Measurements from ENCODE around the gene ASTE1.
"Not testable (repeated sequence)": the region's sequence is repeated elsewhere in the genome, so short reads cannot be mapped to it uniquely, and the experiment has no call there.

The ASTE1 gene, protein sequence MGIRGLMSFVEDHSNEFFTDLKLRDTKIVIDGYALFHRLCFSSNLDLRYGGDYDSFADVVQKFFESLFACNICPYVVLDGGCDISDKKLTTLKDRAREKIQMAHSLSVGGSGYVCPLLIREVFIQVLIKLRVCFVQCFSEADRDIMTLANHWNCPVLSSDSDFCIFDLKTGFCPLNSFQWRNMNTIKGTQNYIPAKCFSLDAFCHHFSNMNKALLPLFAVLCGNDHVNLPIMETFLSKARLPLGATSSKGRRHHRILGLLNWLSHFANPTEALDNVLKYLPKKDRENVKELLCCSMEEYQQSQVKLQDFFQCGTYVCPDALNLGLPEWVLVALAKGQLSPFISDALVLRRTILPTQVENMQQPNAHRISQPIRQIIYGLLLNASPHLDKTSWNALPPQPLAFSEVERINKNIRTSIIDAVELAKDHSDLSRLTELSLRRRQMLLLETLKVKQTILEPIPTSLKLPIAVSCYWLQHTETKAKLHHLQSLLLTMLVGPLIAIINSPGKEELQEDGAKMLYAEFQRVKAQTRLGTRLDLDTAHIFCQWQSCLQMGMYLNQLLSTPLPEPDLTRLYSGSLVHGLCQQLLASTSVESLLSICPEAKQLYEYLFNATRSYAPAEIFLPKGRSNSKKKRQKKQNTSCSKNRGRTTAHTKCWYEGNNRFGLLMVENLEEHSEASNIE

DNA sequence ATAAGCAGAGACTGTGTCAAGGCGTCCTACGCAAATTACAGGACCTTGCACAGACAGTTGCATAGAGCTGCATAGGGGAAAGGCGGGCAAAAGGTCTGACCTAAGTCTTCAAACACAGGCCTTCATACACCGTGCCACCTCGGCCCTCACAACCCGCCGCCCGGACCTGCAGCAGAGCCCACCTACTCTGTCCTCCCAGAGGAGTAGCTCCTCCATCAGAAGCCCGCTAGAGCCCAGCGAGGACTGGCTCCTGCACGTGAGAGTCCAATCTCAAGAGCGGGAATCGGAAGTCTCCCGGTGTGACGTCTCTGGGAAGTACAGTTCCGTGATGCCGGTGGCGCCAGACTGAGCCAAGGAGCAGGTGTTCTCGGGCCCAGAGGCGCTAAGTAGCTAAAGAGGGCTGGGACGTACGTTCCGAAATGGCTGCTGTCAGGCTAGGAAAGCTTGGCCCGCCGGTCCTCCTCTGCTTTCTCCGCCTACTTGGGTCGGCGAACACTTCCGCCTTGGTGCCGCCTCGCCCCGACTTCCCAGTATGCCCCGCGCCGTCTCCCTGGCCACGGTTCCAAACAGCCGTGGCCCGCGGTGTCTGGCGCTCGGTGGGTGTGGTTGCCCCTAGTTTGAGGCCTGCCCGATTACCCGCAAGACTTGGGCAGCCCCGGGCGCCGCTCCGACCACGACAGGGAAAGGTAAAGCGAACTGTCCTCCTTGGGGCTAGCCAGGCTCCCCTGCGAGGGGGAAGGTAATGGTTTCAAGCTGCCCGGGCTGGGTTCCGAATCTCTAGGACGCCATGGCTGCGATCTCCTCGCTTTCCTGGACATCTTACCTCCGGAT, at the start of gene ASTE1, which contains the start of gene NEK11:
ASTE1 (minus strand) TSS at position 505 of the 831 bp plus-strand sequence. CDS start 1,519 bp downstream, outside the sequence.
NEK11 (plus strand) TSS at position 557 of the 831 bp plus-strand sequence. CDS start 2,832 bp downstream, outside the sequence.
- DNase-seq (ENCODE audit: low spot score) = peak; percentile 80
- FAIRE-seq = peak; percentile 49

DNA sequence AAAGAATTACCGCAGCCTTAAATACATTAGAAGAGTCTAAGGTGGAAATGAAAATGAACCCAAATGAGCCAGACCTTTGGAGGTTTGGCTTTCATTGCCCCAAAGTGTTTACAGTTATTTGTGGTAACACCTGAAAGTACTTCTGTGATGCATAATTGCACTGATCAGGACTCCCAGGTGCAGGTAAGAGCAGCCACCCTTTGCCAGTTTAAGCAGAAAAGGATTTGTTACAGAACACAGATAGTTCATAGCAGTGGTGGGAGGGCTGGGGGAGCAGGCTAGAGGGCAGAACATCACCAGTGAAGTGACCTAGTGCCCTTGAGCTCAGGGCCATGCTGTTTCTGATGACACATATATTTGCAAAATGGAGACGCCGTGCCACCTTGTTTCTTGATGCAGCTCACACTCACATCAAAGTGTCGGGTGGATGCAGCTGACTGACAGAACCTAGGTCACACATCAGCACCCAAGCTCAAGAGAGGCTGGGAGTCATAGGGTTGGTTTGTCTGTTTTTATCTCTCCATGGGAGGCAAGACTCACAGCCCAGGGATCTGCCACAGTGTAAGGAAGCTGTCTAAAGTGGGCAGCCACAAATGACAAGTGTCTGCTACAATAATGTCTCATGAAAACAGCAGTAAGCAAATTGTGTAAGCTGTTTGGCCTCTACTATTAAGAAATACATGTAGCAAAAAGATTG, 49.2 kb upstream of the ASTE1 start:
- DNase-seq (ENCODE audit: low spot score) (no peak), FAIRE-seq (no peak)

DNA sequence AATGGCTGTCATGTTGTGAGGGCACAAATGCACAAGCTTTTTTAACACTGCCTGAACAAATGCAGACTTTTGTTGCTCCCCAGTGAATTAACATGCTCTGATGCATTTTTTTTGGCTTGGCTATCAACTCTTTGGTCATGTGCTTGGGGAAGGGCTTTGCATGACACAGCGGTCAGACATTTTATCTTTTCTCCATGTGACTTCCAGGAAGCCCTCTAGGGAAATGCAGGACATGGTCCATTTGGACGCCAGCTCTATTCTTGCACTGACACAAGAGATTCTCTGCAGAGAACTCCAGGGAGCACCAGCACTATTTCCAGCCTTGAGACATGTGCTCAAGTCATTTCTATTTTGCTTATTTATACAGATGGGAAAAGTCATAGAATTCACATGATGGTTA, 46.2 kb upstream of the ASTE1 start:
- no peak for DNase-seq (ENCODE audit: low spot score)
- FAIRE-seq = no peak

DNA sequence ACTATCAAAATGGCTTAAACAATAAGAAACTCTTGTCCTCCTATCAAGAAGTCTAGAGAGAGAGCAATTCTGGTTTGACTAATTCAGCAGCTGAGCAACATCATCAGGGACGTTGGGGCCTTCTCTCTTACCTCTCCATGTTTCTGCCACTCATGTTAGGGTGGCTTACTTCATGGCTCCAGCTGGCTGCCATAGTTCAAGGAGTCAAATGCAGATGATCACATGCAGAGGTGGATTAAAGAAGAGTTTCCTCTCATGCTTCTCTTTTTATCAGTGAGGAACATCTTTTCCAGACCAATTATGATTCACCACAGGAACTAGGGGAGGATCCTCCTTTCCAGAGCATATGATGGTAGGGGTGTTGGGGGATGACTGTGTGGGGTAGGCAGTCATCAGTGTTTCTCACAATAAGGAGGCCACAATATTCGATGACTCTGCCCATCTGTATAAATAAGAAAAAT, 45.5 kb upstream of the ASTE1 start:
- FAIRE-seq (no peak), DNase-seq (ENCODE audit: low spot score) (no peak)

DNA sequence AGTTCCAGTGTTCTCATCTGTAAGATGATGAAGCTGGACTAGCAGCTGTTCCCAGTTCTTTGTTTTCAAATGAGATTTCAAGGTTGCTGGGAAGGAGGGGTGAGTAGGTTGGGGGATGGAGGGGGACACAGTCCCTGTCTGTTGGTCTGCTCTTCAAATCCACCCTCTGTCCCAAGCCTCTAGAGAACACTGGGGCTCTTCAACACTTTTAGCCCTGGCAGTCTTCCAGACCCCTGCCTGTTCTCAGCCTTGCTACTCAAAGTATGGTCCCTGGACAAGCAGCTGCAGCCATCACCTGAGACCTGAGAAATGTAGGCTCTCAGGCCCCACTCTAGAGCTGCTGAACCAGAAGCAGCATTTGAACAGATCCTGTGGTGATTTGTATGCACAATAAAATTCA, 41.4 kb upstream of the ASTE1 start:
- FAIRE-seq = no peak
- DNase-seq (ENCODE audit: low spot score) = no peak

DNA sequence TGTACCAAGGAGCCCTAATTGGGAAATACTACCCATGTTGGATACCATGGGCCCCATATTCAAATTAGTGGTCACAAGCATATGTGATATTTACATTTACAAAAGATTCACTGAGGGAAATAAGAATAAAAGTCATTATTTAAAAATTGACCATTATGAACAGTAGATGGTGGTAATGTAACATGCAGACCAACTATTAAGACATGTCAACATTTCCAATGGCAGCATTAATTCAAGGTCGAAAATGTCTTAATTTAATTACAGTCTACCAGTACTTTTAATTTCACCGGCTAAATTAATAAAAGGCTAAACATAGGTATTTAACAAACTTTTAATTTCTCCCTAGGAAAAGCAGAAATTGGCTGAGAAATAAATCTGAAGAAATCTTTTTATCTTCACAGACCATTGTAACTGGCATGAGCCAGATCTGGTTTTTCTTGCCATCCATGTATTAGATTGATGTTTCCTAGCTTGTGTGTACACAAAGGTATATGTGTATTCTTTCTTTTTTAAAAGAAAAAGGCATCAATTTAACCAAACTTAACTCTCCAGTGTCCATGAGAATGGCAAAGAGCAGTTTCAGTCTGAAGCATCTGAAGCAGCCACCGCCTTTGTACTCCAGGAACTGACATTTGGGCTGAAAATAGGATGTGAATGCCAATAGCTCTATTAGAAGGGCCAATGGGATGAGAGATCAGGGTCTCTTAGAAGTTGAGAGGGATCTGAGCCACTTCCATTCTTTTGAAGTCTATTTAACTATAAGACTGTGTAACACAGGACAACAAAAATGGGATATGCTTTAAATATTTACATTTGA, 26.6 kb upstream of the ASTE1 start:
- no peak for DNase-seq (ENCODE audit: low spot score)

GRCh38 chr3:131050001-131050400, 23.4 kb upstream of the ASTE1 start:
- FAIRE-seq (no peak), DNase-seq (ENCODE audit: low spot score) (no peak)

More for the DNA sequence above, 26.6 kb upstream of the ASTE1 start:
- FAIRE-seq = no peak

GRCh38 chr3:131048030-131048429, 21.4 kb upstream of the ASTE1 start:
- DNase-seq (ENCODE audit: low spot score) (no peak), FAIRE-seq (no peak)

DNA sequence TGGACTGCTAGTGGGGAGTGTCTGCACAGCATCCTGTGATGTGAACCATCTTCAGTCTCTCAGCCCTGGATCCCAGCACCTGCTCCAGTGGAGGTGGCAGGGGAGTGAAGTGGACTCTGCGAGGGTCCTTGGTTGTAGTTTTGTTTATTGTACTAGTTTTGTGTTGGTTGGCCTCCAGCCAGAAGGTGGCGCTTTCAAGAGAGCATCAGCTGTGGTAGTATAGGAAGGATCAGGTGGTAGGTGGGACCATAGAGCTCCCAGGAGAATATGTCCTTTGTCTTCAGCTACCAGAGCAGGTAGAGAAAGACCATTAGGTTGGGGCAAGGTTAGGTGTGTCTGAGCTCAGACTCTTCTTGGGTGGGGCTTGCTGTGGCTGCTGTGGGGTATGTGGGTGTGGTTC, 21.0 kb upstream of the ASTE1 start:
- FAIRE-seq (no peak), DNase-seq (ENCODE audit: low spot score) (no peak)

- FAIRE-seq = not testable (repeated sequence)
These were observed 15.8 kb upstream of the ASTE1 start for GRCh38 chr3:131042271-131042985.

GRCh38 chr3:131038326-131038725, 11.7 kb upstream of the ASTE1 start:
- DNase-seq (ENCODE audit: low spot score) (no peak), FAIRE-seq (no peak)

More at GRCh38 chr3:131042271-131042985, 15.8 kb upstream of the ASTE1 start:
- DNase-seq (ENCODE audit: low spot score) = not testable (repeated sequence)

DNA sequence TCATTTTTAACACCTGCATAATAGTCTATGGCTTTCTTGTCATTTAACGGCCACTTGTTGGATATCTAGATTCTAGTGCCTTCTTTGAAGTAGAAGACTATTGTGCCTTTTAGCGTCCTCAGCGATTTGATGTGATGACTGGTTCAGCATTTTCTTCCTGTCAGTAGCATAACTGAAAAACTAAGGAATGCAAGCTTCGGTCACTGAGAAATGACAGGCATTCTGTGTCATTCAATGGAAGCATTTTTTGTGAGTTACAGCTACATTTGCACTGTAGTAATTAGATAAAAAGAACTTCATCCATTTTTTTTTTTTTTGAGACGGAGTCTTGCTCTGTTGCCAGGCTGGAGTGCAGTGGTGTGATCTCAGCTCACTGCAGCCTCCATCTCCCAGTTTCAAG, 10.4 kb upstream of the ASTE1 start:
- no peak for FAIRE-seq
- DNase-seq (ENCODE audit: low spot score) = no peak

DNA sequence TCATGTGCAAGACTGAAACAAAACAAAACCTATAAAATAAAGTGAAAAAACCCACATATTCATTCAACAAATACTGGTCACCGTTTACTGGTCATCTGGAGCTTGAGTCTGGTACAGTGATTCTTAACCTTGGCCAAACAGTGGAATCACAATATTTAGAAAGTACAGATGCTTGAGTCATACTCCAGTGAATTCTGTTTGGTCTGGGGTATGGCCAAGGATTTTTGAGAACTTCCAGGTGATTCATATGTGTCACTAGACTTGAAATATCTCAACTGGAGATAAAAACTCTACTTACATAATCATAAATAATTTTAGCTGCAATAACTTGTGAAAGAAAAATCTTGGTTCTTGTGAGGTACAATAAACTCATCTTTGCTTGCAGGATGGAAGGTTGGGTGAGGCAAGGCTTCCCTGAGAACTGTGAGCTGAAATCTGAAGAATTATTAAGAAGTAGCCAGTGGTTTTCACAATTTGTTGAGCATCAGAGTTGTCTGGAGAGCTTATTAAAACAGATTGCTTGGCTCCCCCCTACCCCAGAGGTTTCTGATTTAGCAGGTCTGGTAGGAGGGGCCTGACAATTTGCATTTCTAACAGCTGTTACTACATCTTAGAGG, 9.7 kb upstream of the ASTE1 start:
- DNase-seq (ENCODE audit: low spot score) = no peak
- FAIRE-seq = no peak

- peak; percentile 86 for FAIRE-seq
- peak; percentile 16 for DNase-seq (ENCODE audit: low spot score)
These were observed 7.0 kb upstream of the ASTE1 start for GRCh38 chr3:131033480-131034080.

DNA sequence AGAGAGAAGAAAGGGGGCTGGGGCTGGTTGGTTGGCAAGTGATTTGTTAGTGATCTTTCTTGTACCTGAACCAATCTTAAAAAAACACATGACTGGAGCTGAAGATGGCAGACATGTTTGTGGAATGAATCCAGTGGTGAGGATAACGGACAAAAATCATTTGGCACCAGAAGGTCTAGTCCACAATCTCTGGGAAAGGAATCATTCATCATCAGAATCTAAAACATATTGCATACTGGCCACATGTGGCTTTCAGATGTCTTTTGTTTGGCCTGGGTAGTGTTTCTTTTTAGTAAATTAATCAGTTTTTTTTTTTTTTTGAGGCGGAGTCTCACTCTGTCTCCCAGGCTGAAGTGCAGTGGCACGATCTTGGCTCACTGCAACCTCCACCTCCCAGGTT, 5.0 kb upstream of the ASTE1 start:
- no peak for DNase-seq (ENCODE audit: low spot score)
- FAIRE-seq = no peak

GRCh38 chr3:131028844-131029243, 2.2 kb upstream of the ASTE1 start:
- FAIRE-seq (no peak), DNase-seq (ENCODE audit: low spot score) (no peak)

DNA sequence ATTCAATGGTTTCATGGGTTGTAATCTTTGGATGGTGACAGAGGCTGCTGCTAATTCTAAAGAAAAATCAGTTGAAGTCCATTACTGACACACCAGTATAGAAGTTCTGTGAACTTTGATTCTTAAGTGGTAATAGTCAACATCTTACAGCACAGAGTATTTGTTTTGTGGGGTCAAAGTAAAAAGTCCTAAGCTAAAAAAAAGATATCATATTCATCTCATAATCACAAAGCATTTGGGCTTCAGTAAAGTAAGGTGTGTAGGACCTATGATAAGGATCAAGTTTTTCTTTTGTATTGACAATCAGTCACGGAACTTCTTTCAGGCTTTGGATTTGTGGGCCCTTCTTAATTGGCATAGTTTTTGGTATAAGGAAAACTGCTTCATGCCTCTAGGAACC, 1.1 kb downstream of the ASTE1 start:
- FAIRE-seq = no peak
- DNase-seq (ENCODE audit: low spot score) = no peak

GRCh38 chr3:131020122-131020693, 6.4 kb downstream of the ASTE1 start:
- DNase-seq (ENCODE audit: low spot score) (no peak), FAIRE-seq (no peak)

Measured in RCC 7860 (cell line).